Pancreas (tissue), 10 donors: ENCODE data around the gene EXOC4. TPM values are rescaled to one million over a fixed set of nuclear protein-coding genes. Genes with fewer than 3 reads are reported as not detected.

Source experiments
- ATAC-seq, 4 donors: fragments of 200-7000 bp; cut with Tn5 transposase; one replicate each; pipeline versions ENCODE4 v1.8.0 to v1.9.1; 2020; ENCODE audit warnings: mild to moderate bottlenecking in 4 of 4, moderate library complexity in 4 of 4
- DNase-seq, 6 donors: peaks; one replicate each; pipeline ENCODE4 v3.0.0-alpha.2; 2020
- FAIRE-seq: peaks from 2 replicates; lab custom pipeline; 2012; peaks lifted over from hg19 to GRCh38; lab: Jason Lieb, UNC
- H3K27ac ChIP-seq, 4 donors: fragments of 200-600 bp; sonication (generic); 1 replicate in 3 of 4; 2 replicates in 1 of 4; pipeline versions ENCODE4 v1.5.0 to v1.8.0; 2020
- H3K27me3 ChIP-seq, 4 donors: fragments of 200-600 bp; one replicate each; pipeline ENCODE4 v1.8.0; 2021
- H3K36me3 ChIP-seq, 3 donors: fragments of 200-600 bp; sonication (generic) in 1 of 3; one replicate each; pipeline versions ENCODE4 v1.5.0 to v1.8.0; 2020 to 2021
- H3K4me1 ChIP-seq, 3 donors: fragments of 200-600 bp; one replicate each; pipeline ENCODE4 v1.8.0; 2021
- H3K4me3 ChIP-seq, 4 donors: fragments of 200-600 bp; sonication (generic) in 2 of 4; one replicate each; pipeline versions ENCODE4 v1.5.0 to v1.8.0; 2020 to 2021
- H3K9me3 ChIP-seq, 4 donors: fragments of 200-600 bp; one replicate each; pipeline ENCODE4 v1.8.0; 2021
- CTCF ChIP-seq, 4 donors: fragments of 200-600 bp; sonication (generic) in 3 of 4; IDR thresholded peaks; one replicate each; pipeline versions ENCODE4 v1.5.0 to v1.8.0; 2021; ENCODE audit warnings: antibody characterized with exemption in 4 of 4
- WGBS, 2 donors: extraction: QIAGEN DNeasy Blood & Tissue Kit; methylation state at CpG; one replicate each; pipeline ENCODE4 v1.1.7; 2013; 5-methylcytosine and 5-hydroxymethylcytosine counted together
- intact Hi-C, 3 donors: fragments of 100-400 bp; cut with DNase I; formaldehyde crosslinking; loops; one replicate each; pipeline versions ENCODE4 v1.11.1 to v1.14.2; 2022
- polyA plus RNA-seq, 2 donors: library from polyadenylated mRNA; stranded (reverse); fragments of 200-250 nt; gene quantifications; one replicate each; pipeline ENCODE4 v1.2.3, GENCODE V29; 2013
- total RNA-seq, 6 donors: library from RNA; stranded (reverse); fragmentation: NEBNext Ultra II Directional in 4 of 6; extraction: Animal tissue kit (Norgen Biotek cat#: 25700) in 4 of 6; gene quantifications; one replicate each; pipeline versions ENCODE4 v1.2.1 to v1.2.4, GENCODE V29; 2021 to 2023
- donor health status: healthy with polysubstance abuse.
- donor health status: DM: no; HTN: no; CAD: no; lungs with moderate emphysema.
- donor health status: DM: no; HTN: no; CAD: no.
- donor health status: control.
- donor health status: control.
- donor health status: Bipolar disorder and iron deficiency.
- donor health status: DM: yes; HTN: yes; CAD: no.
- donor health status: DM: no; HTN: no; CAD: no.
- donor health status: DM: no; HTN: no; CAD: no.
- donor health status: DM: yes; HTN: yes; CAD: no.

The EXOC4 gene
- total and polyA plus RNA-seq, 8 donors: 13.4 to 81.2 (median 53.8) TPM

GRCh38 chr7:134058980-134059379 lies 806.1 kb downstream of the EXOC4 start:
- H3K4me3 ChIP-seq: no peak overlapping the region
- no peaks in the 10 kb centered on the region for H3K9me3 ChIP-seq
- no peak for ATAC-seq
- FAIRE-seq: no peak
- DNase-seq: no peak
- H3K27me3 ChIP-seq: no peaks in the 10 kb centered on the region
- no peaks in the 10 kb centered on the region for H3K36me3 ChIP-seq
- no peak overlapping the region for H3K27ac ChIP-seq
- peaks cover 0 to 3% (median 0%) of the 10 kb centered on the region in 3 donors for H3K4me1 ChIP-seq
- intact Hi-C loops: no loop called here
- no peak for TF ChIP-seq CTCF (IDR thresholded peaks at IDR 0.05)
- WGBS, 2 donors: 94% methylated on average over 4 of the region's 4 CpGs

DNA sequence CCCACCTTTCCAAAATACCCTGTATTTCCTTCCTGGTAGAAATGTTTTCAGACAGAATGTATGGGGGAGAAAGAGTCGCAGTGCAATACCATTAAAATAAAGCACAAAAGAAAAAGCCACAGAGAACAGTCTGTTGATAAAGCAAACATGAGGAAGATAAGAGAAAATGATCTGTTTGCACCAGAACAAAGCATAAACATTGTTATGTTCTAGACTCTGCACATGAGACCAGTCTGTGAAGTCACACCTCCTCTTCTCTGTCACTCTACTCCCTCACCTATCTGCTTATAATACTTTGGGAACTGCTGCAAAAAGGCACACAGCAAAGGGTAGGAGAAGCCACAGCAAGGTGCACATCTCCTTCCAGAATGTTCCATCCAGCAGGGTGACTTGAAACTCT lies 807.0 kb downstream of the EXOC4 start:
- TF ChIP-seq CTCF (IDR thresholded peaks at IDR 0.05): no peak
- no peak overlapping the region for H3K27ac ChIP-seq
- H3K9me3 ChIP-seq: no peaks in the 10 kb centered on the region
- intact Hi-C loops: no loop called here
- ATAC-seq (no peak), DNase-seq (no peak), FAIRE-seq (no peak)
- H3K4me3 ChIP-seq: no peak overlapping the region
- H3K27me3 ChIP-seq: no peaks in the 10 kb centered on the region
- H3K4me1 ChIP-seq: peaks cover 0 to 3% (median 0%) of the 10 kb centered on the region in 3 donors
- H3K36me3 ChIP-seq: no peaks in the 10 kb centered on the region
- WGBS, 2 donors: 75 to 78% methylated on average over 1 of the region's 1 CpG

GRCh38 chr7:134060874-134061273 lies 808.0 kb downstream of the EXOC4 start:
- FAIRE-seq (no peak), DNase-seq (no peak), ATAC-seq (no peak)
- Histone ChIP-seq H3K27me3 (no peaks in the 10 kb centered on the region), H3K9me3 (no peaks in the 10 kb centered on the region), H3K36me3 (no peaks in the 10 kb centered on the region), H3K4me1 (peaks cover 0 to 3% (median 0%) of the 10 kb centered on the region in 3 donors), H3K4me3 (no peak overlapping the region), H3K27ac (no peak overlapping the region)
- intact Hi-C loops: no loop called here
- no peak for TF ChIP-seq CTCF (IDR thresholded peaks at IDR 0.05)
- 92 to 94% methylated on average over 3 of the region's 3 CpGs for WGBS, 2 donors

GRCh38 chr7:134062460-134062859 lies 809.6 kb downstream of the EXOC4 start:
- peak in 3 of 4 donors; percentile 20 to 52 (median 38) for ATAC-seq
- Histone ChIP-seq H3K4me1 (peaks cover 0 to 3% (median 0%) of the 10 kb centered on the region in 3 donors), H3K27me3 (no peaks in the 10 kb centered on the region), H3K9me3 (no peaks in the 10 kb centered on the region), H3K27ac (no peak overlapping the region), H3K4me3 (no peak overlapping the region), H3K36me3 (no peaks in the 10 kb centered on the region)
- WGBS, 2 donors: 75 to 80% methylated on average over 4 of the region's 4 CpGs
- no peak for FAIRE-seq
- peak in 1 of 6 donors; percentile 25 for DNase-seq
- no peak for TF ChIP-seq CTCF (IDR thresholded peaks at IDR 0.05)
- intact Hi-C loops: no loop called here

DNA sequence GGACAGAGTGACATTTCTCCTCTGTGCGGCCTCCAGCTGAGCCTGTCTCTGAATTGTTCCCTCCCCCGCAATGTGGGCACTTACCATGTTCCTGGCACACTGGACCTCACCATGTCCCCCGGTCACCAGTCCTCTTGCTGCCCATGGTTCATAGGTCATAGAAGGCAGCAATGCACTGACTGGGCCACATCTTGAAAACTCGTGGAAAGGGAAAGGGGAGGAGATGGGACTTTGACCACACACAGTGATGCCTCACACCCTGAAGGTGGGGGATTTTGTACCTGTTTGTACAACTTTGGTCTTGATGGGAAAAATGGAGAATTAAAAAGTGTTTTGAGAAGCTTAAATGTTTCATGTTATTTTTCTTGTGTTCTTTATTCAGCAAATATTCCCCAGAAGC lies 812.5 kb downstream of the EXOC4 start:
- no peak overlapping the region for H3K27ac ChIP-seq
- ATAC-seq (no peak), DNase-seq (no peak), FAIRE-seq (no peak)
- 93 to 94% methylated on average over 4 of the region's 4 CpGs for WGBS, 2 donors
- H3K36me3 ChIP-seq: no peaks in the 10 kb centered on the region
- H3K27me3 ChIP-seq: no peaks in the 10 kb centered on the region
- H3K4me1 ChIP-seq: no peaks in the 10 kb centered on the region
- H3K4me3 ChIP-seq: no peak overlapping the region
- no peak for TF ChIP-seq CTCF (IDR thresholded peaks at IDR 0.05)
- H3K9me3 ChIP-seq: no peaks in the 10 kb centered on the region
- intact Hi-C loops: no loop called here
